ENCODE data around the gene LAMA3.

The LAMA3 gene

DNA sequence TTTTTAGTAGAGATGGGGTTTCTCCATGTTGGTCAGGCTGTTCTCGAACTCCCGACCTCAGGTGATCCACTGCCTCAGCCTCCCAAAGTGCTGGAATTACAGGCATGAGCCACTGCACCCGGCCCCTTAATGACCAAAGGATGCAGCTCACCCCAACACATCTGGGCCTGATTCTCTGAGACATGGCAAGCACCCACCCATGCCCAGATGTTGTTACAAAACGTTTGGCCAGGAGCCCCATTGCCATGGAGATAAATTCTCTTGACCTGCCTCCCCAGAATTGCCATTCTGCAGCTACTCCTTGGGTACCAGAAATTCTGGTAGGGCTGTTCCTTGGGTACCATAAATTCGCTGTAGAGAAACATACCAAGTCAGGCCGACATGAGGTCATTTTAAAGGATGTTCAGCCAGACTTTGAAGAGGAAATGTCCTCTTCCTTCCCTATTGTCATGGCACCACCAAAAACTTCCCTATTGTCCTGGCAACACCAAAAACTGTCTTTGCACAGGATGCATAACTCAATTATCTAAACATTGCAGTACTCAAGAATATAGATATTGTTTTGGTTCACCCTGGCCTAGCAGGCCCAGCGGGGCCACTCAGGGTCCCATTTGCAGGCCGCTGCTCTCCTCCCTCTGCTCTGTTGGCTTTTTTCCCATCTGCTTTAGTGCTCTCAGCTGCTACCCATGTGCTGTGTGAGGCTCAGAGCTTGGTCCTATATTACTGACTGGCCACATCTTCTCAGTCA is 164.4 kb downstream of the LAMA3 start:
- TF ChIP-seq, protein P1, sequence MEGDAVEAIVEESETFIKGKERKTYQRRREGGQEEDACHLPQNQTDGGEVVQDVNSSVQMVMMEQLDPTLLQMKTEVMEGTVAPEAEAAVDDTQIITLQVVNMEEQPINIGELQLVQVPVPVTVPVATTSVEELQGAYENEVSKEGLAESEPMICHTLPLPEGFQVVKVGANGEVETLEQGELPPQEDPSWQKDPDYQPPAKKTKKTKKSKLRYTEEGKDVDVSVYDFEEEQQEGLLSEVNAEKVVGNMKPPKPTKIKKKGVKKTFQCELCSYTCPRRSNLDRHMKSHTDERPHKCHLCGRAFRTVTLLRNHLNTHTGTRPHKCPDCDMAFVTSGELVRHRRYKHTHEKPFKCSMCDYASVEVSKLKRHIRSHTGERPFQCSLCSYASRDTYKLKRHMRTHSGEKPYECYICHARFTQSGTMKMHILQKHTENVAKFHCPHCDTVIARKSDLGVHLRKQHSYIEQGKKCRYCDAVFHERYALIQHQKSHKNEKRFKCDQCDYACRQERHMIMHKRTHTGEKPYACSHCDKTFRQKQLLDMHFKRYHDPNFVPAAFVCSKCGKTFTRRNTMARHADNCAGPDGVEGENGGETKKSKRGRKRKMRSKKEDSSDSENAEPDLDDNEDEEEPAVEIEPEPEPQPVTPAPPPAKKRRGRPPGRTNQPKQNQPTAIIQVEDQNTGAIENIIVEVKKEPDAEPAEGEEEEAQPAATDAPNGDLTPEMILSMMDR (conservative IDR thresholded peaks at IDR 0.05; ENCODE audit: low read depth, low read length): no peak
- no peak overlapping the region for H3K4me3 ChIP-seq (ENCODE audit: low read length)
- DNase-seq (ENCODE audit: low read depth): no peak

DNA sequence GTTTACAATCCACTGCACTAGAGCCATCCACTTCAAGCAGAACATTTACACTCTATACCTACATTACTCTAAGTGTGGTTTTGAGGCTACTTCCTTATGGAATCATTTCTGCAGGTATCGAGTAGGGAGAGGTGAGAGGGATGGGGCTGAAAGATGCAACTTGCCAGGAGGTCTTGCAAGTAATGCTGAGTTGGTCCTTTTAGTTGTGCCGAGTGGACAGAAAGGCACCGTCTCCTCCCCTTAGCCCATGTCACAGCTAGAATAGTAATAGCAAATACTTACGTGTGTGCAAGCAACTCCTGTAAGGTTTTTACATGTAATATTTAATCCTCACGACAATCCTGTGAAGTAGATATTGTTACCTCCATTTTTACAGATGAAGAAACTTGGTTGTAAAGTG is 166.5 kb downstream of the LAMA3 start:
- no peak overlapping the region for H3K4me3 ChIP-seq (ENCODE audit: low read length)
- no peak for DNase-seq (ENCODE audit: low read depth)
- TF ChIP-seq, protein P1 (conservative IDR thresholded peaks at IDR 0.05; ENCODE audit: low read depth, low read length): no peak

DNA sequence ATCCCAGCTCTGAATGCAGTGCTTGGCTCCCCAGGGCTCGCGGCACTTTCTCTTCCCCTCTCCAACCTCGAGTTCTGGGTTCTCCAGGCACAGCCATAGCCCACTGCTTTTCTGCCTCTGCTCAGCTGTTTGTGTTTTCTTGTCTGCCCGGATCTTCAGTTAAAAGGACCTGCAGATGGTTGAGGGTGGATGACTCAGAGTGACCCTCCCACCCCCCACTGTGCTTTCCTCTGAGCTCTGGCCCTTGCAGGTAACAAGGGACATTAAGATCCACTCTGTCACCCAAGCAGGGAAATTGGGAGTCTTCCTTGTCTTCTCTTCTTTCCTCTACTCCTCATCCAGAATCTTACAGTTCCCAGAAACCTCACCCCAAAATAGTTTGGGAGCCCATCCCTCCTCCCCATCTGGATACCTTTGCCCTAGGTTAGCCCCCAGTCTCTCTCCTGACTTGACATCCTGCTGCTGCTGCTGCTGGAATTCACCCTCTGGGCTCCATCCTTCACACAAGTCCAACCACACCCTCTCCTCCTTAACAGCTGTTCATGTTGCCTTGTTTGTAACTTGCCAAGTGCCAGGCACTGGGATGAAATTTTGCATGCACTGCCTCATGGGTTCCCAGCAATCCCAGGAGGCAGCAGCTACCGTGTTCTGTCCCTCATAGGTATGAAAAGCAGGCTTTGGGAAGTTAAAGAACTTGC is 167.4 kb downstream of the LAMA3 start:
- TF ChIP-seq, protein P1 (conservative IDR thresholded peaks at IDR 0.05; ENCODE audit: low read depth, low read length): no peak
- no peak overlapping the region for H3K4me3 ChIP-seq (ENCODE audit: low read length)
- no peak for DNase-seq (ENCODE audit: low read depth)

DNA sequence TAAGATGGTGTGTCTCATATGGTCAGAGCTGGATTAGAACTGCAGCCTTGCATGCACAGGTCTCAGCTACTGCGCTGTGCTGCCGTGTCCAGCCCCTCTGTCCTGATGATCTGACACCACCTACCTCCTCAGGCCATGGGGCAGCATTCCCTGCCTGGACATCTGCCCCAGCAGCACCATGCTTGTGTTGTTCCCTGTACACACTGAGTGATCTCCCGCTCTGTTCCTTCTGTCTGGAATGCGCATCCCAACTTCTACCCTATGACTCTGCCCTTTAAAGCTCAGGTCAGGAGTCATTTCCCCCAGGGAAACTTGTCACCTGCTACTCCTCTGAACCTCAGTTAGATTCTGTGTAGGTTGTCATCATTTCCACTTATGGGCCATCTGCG is 167.9 kb downstream of the LAMA3 start:
- DNase-seq (ENCODE audit: low read depth): no peak
- H3K4me3 ChIP-seq (ENCODE audit: low read length): no peak overlapping the region
- TF ChIP-seq, protein P1 (conservative IDR thresholded peaks at IDR 0.05; ENCODE audit: low read depth, low read length): no peak

DNA sequence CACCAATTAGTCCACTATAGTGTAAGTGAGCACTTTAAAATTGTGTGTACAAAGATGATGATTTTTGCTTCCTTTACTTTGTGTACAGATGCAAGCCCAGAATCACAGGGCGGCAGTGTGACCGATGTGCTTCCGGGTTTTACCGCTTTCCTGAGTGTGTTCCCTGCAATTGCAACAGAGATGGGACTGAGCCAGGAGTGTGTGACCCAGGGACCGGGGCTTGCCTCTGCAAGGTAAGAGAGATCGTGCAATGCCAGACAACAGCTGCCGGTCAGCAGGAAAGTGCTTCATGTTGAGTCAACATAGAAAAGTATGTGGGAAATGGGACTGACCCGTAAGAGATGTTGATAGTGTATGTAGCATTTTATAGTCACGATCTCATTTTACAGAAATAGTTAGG is 168.5 kb downstream of the LAMA3 start:
- TF ChIP-seq, protein P1 (conservative IDR thresholded peaks at IDR 0.05; ENCODE audit: low read depth, low read length): no peak
- H3K4me3 ChIP-seq (ENCODE audit: low read length): no peak overlapping the region
- DNase-seq (ENCODE audit: low read depth): no peak

DNA sequence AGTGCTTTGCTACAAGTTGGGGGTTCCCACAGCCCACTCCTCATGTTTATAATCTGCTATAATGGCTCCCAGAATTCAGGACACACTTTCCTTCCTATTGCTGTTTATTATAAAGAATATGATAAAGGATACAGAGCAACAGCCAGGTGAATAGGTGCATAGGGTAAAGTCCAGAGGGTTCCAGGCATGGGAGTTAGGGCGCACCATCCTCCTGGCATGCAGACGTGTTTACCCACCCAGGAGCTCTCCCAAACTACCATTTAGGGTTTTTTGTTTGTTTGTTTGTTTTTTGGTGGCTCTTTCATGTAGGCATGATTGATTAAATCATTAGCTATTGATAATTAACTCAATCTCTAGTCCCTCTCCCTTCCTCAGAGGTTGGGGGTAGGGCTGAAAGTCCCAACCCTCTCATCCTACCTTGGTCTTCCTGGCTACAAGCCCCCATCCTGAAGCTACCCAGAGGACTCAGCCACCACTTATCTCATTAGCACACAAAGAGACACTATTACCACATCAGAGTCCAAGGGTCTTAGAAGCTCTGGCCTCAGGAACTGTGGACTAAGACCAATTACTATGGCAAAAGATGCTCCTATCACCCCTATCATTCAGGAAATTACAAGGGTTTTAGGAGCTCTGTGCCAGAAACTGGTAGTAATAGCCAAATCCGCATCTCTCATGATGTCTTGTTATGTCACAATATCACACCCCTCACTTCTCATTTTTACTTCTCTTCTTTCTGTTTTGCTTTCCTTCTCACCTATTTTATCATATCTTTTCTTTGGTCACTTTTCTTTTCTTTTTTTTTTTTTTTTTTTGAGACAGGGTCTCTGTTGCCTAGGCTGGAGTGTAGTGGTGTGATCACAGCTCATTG is 170.4 kb downstream of the LAMA3 start:
- DNase-seq (ENCODE audit: low read depth): no peak
- H3K4me3 ChIP-seq (ENCODE audit: low read length): no peak overlapping the region
- TF ChIP-seq, protein P1 (conservative IDR thresholded peaks at IDR 0.05; ENCODE audit: low read depth, low read length): no peak

Data from retinal pigment epithelial cell (primary cell).